Activated CD4-positive, alpha-beta T cell treated with anti-CD3 and anti-CD28 coated beads, Interleukin-2, amount 10 ng/mL, durations not matched to agents 7 days and 5 days (primary cell): ENCODE measurements around the gene ERCC6L. TPM values are rescaled to one million over a fixed set of nuclear protein-coding genes. Genes with fewer than 3 reads are reported as not detected.
A peak's percentile ranks its signal among the peaks of the same experiment; 100 is the strongest.
"Not testable (repeated sequence)": the region's sequence is repeated elsewhere in the genome, so short reads cannot be mapped to it uniquely, and the experiment has no call there.

Experiments
- CTCF ChIA-PET: fragments of 350-600 bp; sonication (Branson Sonifier 250); formaldehyde crosslinking; loops from one replicate; lab custom pipeline; 2021; ENCODE audit warnings: antibody characterized with exemption; lab: Charles Lee
- POLR2A ChIA-PET: fragments of 350-600 bp; sonication (Branson Sonifier 250); formaldehyde crosslinking; loops from one replicate; lab custom pipeline; 2021; ENCODE audit warnings: antibody characterized with exemption; lab: Charles Lee
- DNase-seq: peaks from one replicate; pipeline ENCODE4 v3.0.0-alpha.2; 2020
- H3K27ac Mint-ChIP-seq: one replicate; pipeline ENCODE4 v1.8.0; 2021; ENCODE audit warnings: mild to moderate bottlenecking, moderate library complexity, mixed read lengths
- H3K27me3 Mint-ChIP-seq: one replicate; pipeline ENCODE4 v1.8.0; 2021; ENCODE audit warnings: mixed read lengths
- H3K36me3 Mint-ChIP-seq: one replicate; pipeline ENCODE4 v1.8.0; 2021; ENCODE audit warnings: low read depth, mixed read lengths
- H3K4me1 Mint-ChIP-seq: one replicate; pipeline ENCODE4 v1.8.0; 2021; ENCODE audit warnings: mixed read lengths
- H3K4me3 Mint-ChIP-seq: one replicate; pipeline ENCODE4 v1.8.0; 2021; ENCODE audit warnings: mild to moderate bottlenecking, moderate library complexity, mixed read lengths
- H3K9me3 Mint-ChIP-seq: one replicate; pipeline ENCODE4 v1.8.0; 2021; ENCODE audit warnings: mixed read lengths
- total RNA-seq, 2 experiments: library from RNA; stranded (reverse); gene quantifications; one replicate each; pipeline ENCODE4 v1.2.3, GENCODE V29; 2021

The ERCC6L gene
- total RNA-seq, 2 experiments from 2014 or later, result 12.0 to 12.7 TPM

DNA sequence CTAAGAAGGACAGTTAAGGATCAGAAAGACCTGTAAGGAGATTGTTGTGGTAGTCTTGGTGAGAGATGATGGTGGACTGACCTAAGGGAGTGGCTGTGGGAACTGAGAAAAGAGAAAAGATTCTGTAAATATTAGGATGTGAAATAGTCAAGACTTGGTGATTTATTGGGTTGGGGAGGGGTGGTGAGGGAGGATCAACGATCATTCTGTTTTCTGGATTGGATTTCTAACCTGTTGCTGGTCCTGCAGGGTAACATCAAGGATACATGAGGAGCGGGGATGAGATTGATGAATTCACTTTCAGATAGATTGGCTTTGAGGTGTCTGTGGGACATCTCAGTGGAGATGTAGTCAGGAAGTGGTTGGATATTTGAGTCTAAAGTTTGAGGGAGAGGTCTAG lies 55.9 kb downstream of the ERCC6L start:
- peaks cover 13% of the 10 kb centered on the region for H3K4me1 Mint-ChIP-seq
- H3K27ac Mint-ChIP-seq, result no peak overlapping the region
- ChIA-PET CTCF (interaction anchor here (0.7 kb wide), 1 partner anchor 256 kb away, joined by 3 read pairs; no protein-coding TSS in a partner anchor), POLR2A (no interaction called here)
- DNase-seq, result no peak
- no peak overlapping the region for H3K4me3 Mint-ChIP-seq
- H3K27me3 Mint-ChIP-seq, result no peaks in the 10 kb centered on the region
- peaks cover 3% of the 10 kb centered on the region for H3K36me3 Mint-ChIP-seq
- H3K9me3 Mint-ChIP-seq, result no peaks in the 10 kb centered on the region

DNA sequence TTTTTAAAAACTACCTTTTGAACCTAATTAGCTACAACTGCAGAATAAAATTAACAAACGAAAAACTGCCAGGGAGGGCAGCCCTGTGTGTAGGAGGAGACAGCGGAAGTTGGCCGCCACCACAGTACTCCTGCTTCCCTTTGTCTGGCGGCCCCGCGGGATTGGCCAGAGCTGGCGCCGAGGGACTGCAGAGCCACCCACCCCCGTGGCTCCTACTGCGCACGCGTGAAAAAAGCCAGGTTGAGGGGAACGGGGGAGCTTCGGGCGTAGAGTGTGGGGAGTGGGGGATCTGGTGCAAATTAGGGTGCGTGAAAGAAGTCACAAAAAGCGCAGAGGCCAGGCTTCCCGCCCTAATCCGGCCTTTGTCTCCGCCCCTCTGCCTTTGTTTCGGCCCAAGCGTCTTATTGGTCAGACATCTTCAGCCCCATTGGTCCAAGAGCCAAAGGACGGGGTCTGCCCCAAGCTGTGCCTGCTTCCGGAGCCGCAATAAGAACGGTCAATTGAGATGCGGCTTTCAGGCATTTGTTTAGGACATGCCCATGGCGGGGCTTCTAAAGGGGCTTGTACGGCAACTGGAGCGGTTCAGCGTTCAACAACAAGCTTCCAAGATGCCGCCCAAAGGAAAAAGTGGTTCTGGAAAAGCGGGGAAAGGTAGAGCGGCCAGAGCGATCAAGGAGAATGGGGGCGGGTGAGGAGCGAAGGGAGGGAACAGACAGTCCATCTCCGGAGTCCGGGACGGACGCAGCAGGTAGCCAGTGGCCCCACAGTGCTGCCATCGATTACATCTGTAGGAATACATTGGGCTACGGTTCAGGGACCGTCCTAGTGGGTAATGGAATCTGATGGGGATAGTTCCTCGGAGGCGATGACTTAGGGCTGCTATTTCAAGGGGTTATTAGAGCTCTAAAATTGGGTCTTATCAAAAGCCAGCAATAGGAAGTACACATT lies 57.4 kb downstream of the ERCC6L start, which contains the start of gene PIN4:
Gene PIN4 (plus strand): TSS at position 580 of the 948 bp plus-strand sequence. CDS start 29 bp downstream, at position 609.
- DNase-seq, result peak; percentile 87
- POLR2A ChIA-PET, result no interaction called here
- Mint-ChIP-seq H3K27ac (no peak within 1 kb of the TSS), H3K4me1 (peaks cover 13% of the 10 kb centered on the region), H3K36me3 (peaks cover 3% of the 10 kb centered on the region), H3K9me3 (no peaks in the 10 kb centered on the region), H3K4me3 (no peak within 1 kb of the TSS), H3K27me3 (no peaks in the 10 kb centered on the region)
- CTCF ChIA-PET, result interaction anchor here (0.6 to 1.5 kb wide), 4 partner anchors 37 to 271 kb away, joined by 3 to 5 read pairs (median 4); partner anchors contain the start of gene RPS4X

DNA sequence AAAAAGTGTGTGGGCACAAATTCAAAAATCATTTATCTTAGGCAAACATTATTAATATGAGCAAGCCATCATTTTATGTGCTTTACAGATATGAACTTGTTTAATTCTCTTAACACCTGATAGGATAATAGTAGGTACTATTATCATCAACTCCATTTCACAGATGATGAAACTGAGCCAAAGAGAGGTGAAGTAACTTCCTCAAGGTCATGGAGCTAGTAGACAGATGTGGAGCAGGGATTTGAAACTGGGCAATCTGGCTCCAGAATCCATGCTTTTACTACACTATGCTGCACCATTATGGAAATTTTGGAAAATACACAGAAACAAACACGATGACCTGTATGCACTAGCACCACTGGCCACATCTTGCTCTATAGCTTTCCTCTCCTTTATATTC lies 58.3 kb downstream of the ERCC6L start:
- Mint-ChIP-seq H3K4me1 (peaks cover 12% of the 10 kb centered on the region), H3K36me3 (peaks cover 2% of the 10 kb centered on the region), H3K9me3 (no peaks in the 10 kb centered on the region), H3K27me3 (no peaks in the 10 kb centered on the region), H3K27ac (no peak overlapping the region), H3K4me3 (no peak overlapping the region)
- no peak for DNase-seq
- CTCF ChIA-PET, result interaction anchor here (1.2 to 1.5 kb wide), 2 partner anchors 65 to 96 kb away, joined by 3 to 5 read pairs; partner anchors contain the start of gene RPS4X
- POLR2A ChIA-PET, result no interaction called here

DNA sequence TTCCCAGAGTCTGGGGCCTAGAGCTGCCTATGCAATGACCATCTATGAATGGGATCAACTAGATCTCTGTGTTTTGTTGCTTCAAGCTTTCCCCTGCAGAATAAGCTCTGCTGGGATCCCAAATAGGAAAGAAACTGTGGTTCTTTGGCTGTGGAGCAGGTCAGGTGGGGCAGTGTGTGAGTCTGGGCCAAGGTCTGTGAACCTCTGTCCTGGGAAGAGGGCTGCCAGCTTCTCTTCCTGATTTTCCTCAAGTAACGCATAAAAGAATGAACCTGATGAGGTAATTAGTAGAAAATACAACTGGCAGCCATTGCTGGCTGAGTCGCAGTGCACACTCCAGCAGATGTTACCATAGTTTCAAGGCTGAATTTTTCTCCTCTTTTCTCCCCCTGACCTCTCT lies 61.8 kb downstream of the ERCC6L start:
- Mint-ChIP-seq H3K4me1 (peaks cover 9% of the 10 kb centered on the region), H3K4me3 (no peak overlapping the region), H3K27ac (no peak overlapping the region), H3K9me3 (no peaks in the 10 kb centered on the region), H3K36me3 (no peaks in the 10 kb centered on the region), H3K27me3 (no peaks in the 10 kb centered on the region)
- CTCF ChIA-PET, result no interaction called here
- DNase-seq, result no peak
- POLR2A ChIA-PET, result no interaction called here

DNA sequence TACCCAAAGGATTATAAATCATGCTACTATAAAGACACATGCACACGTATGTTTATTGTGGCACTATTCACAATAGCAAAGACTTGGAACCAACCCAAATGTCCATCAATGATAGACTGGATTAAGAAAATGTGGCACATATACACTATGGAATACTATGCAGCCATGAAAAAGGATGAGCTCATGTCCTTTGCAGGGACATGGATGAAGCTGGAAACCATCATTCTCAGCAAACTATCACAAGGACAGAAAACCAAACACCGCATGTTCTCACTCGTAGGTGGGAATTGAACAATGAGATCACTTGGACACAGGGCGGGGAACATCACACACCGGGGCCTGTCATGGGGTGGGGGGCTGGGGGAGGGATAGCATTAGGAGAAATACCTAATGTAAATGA lies 62.5 kb downstream of the ERCC6L start:
- H3K27me3 Mint-ChIP-seq, H3K36me3 Mint-ChIP-seq, H3K4me1 Mint-ChIP-seq, DNase-seq, POLR2A ChIA-PET, H3K9me3 Mint-ChIP-seq, H3K4me3 Mint-ChIP-seq, CTCF ChIA-PET, H3K27ac Mint-ChIP-seq: not testable (repeated sequence)

DNA sequence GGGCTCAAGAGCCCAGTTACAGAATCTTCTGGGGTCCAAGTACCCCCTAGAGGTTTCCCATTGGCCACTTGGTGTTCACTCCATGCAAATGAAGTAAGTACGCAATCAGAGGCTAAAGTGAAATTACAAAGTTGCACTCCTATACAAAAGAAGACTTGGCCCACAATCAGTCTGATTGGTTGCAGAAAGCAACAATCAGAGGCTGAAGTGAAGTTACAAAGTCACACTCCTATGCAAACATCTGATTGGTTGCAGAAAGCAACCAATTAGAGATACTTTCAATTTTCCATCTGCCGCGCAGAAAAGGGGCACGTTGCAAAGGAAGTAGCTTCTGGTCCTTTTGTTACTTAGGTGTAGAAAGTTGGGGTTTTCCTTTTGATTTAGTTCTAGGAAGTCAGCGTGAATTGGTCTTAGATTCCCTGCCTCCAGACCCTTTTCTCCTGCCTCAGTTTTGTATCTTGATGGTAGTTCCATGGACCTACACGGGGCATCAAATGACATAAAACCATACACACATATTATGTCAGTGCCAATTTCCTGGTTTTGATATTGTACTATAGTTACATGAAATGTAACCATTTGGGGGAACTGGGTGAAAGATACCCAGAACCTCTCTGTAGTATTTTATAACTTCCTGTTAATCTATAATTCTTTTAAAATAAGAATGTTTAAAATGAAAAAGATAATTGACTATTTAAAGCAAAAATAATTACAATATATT lies 69.7 kb downstream of the ERCC6L start:
- Mint-ChIP-seq H3K27me3 (peaks cover 2% of the 10 kb centered on the region), H3K36me3 (no peaks in the 10 kb centered on the region), H3K4me3 (peak overlapping the region; percentile 67), H3K27ac (peak overlapping the region; percentile 91), H3K4me1 (peaks cover 10% of the 10 kb centered on the region), H3K9me3 (no peaks in the 10 kb centered on the region)
- ChIA-PET POLR2A (no interaction called here), CTCF (no interaction called here)
- peak; percentile 60 for DNase-seq

DNA sequence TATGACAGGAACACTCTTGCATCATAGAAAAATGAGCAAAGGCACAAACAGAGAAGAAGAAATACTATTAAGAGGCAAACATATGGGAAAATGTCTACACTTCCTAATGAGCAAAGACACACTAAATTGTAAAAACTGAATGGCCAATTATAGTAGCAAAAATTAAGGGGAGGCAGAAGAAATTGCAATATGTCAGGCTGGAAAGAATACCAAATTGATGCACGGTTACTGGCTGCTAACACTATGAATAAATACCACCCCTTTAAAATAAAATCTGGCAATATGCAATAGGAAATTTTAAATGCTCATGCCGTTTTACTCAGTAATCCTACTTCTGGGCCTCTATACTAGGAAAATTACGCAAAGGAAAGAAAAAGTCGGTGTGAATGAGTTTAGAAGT lies 73.3 kb downstream of the ERCC6L start:
- Mint-ChIP-seq H3K27me3 (peaks cover 2% of the 10 kb centered on the region), H3K36me3 (no peaks in the 10 kb centered on the region)

DNA sequence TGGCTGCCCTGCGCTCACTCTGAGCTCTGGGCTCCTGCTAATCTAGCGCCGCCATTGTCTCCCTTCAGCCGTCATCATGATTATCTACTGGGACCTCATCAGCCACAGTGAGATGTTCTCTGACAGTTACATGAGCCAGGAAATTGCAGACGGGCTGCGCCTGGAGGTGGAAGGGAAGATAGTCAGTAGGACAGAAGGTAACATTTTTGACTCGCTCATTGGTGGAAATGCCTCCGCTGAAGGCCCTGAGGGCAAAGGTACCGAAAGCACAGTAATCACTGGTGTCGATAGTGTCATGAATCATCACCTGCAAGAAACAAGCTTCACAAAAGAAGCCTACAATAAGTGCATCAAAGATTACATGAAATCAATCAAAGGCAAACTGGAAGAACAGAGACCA lies 79.1 kb downstream of the ERCC6L start:
- H3K27me3 Mint-ChIP-seq, result peaks cover 3% of the 10 kb centered on the region
- DNase-seq, result no peak
- no peak overlapping the region for H3K27ac Mint-ChIP-seq
- no peaks in the 10 kb centered on the region for H3K9me3 Mint-ChIP-seq
- H3K36me3 Mint-ChIP-seq, result no peaks in the 10 kb centered on the region
- H3K4me3 Mint-ChIP-seq, result no peak overlapping the region
- H3K4me1 Mint-ChIP-seq, result no peaks in the 10 kb centered on the region
- ChIA-PET CTCF (interaction anchor here (0.6 kb wide), 1 partner anchor 8 kb away, joined by 3 read pairs; no protein-coding TSS in a partner anchor), POLR2A (no interaction called here)

More for the DNA sequence above, 73.3 kb downstream of the ERCC6L start:
- CTCF ChIA-PET, result interaction anchor here (1.4 kb wide), 1 partner anchor 31 kb away, joined by 3 read pairs; no protein-coding TSS in a partner anchor
- no peak overlapping the region for H3K4me3 Mint-ChIP-seq
- peaks cover 10% of the 10 kb centered on the region for H3K4me1 Mint-ChIP-seq
- POLR2A ChIA-PET, result no interaction called here
- no peak overlapping the region for H3K27ac Mint-ChIP-seq
- DNase-seq, result no peak
- H3K9me3 Mint-ChIP-seq, result no peaks in the 10 kb centered on the region

DNA sequence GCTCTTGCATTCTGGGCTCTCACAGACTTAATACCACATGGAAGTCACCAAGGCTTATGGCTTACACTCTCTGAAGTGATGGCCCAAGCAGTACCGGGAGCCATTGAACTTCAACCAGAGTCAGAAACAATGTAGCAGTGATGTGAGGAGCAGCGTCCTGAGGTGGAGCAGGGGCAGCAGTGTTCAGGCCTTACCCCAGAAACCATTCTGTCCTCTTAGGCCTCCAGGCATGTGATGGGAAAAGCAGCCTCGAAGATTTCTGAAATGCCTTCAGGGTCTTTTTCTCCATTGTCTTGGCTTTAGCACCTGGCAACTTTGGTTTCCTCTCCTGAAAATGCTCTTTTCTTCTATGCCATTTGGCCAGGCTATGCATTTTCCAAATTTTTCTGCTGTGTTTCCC lies 80.1 kb downstream of the ERCC6L start:
- Mint-ChIP-seq H3K4me1 (no peaks in the 10 kb centered on the region), H3K27ac (no peak overlapping the region), H3K9me3 (no peaks in the 10 kb centered on the region), H3K4me3 (no peak overlapping the region), H3K36me3 (no peaks in the 10 kb centered on the region), H3K27me3 (peaks cover 3% of the 10 kb centered on the region)
- ChIA-PET CTCF (no interaction called here), POLR2A (no interaction called here)
- DNase-seq, result no peak

Other genes starting within 250 kb of the ERCC6L start
- under 1 TPM; 0.07 to 0.15 TPM for gene RTL5, start 107.1 kb downstream of the ERCC6L start, total RNA-seq
- 1 to 10 TPM; 5.1 to 5.4 TPM for gene PIN4, start 57.3 kb downstream of the ERCC6L start, total RNA-seq
- 100 to 1,000 TPM; 937 to 973 TPM for gene RPS4X, start 38.2 kb upstream of the ERCC6L start, total RNA-seq
- gene CITED1, start 66.9 kb upstream of the ERCC6L start, total RNA-seq, result not detected